C4-2B (cell line): ENCODE measurements around the gene WDR4.

Experiments
- ZFX ChIP-seq: fragments of 450-650 bp; IDR thresholded peaks from 2 replicates; pipeline ENCODE4 v1.6.1; 2017
- TF ChIP-seq, protein P1 (sequence below): fragments of 450-650 bp; conservative IDR thresholded peaks from 2 replicates; pipeline ENCODE4 v1.5.1; 2017; ENCODE audit warnings: mild to moderate bottlenecking

DNA sequence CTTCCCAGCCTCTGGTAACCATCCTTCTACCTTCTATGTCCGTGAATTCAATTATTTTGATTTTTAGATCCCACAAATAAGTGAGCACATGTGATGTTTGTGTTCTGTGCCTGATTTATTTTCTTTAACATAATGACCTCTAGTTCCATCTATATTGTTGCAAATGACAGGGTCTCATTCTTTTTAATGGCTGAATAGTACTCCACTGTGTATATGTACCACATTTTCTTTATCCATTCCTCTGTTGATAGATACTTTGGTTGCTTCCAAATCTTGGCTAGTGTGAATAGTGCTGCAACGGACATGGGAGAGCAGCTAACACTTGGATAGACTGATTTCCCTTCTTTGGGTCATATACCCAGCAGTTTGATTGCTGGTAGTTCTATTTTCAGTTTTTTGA lies 51.8 kb downstream of the WDR4 start:
- TF ChIP-seq, protein P1, sequence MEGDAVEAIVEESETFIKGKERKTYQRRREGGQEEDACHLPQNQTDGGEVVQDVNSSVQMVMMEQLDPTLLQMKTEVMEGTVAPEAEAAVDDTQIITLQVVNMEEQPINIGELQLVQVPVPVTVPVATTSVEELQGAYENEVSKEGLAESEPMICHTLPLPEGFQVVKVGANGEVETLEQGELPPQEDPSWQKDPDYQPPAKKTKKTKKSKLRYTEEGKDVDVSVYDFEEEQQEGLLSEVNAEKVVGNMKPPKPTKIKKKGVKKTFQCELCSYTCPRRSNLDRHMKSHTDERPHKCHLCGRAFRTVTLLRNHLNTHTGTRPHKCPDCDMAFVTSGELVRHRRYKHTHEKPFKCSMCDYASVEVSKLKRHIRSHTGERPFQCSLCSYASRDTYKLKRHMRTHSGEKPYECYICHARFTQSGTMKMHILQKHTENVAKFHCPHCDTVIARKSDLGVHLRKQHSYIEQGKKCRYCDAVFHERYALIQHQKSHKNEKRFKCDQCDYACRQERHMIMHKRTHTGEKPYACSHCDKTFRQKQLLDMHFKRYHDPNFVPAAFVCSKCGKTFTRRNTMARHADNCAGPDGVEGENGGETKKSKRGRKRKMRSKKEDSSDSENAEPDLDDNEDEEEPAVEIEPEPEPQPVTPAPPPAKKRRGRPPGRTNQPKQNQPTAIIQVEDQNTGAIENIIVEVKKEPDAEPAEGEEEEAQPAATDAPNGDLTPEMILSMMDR, result no peak
- TF ChIP-seq ZFX, result no peak
